ENCODE data around the gene MASP2.

Gene MASP2

GRCh38 chr1:11042065-11042464, 5.0 kb downstream of the MASP2 start:
- no peak for TF ChIP-seq MAX (IDR thresholded peaks at IDR 0.05)
- no peak for TF ChIP-seq YY1 (IDR thresholded peaks at IDR 0.05; ENCODE audit: low read depth)
- no peak for TF ChIP-seq TEAD4 (IDR thresholded peaks at IDR 0.05)
- no peak for TF ChIP-seq CREB1 (IDR thresholded peaks at IDR 0.05; ENCODE audit: low read depth)
- no peak for TF ChIP-seq RAD21 (IDR thresholded peaks at IDR 0.05; ENCODE audit: low read depth)
- TF ChIP-seq REST (IDR thresholded peaks at IDR 0.05; ENCODE audit: low read depth) = no peak
- no peak for TF ChIP-seq NFIC (IDR thresholded peaks at IDR 0.05)
- TF ChIP-seq EP300 (IDR thresholded peaks at IDR 0.05; ENCODE audit: borderline replicate concordance) = no peak

GRCh38 chr1:11041048-11041447, 6.0 kb downstream of the MASP2 start:
- no peak for TF ChIP-seq EGR1 (IDR thresholded peaks at IDR 0.05)
- no peak for TF ChIP-seq REST (IDR thresholded peaks at IDR 0.05; ENCODE audit: low read depth)
- no peak for TF ChIP-seq TEAD4 (IDR thresholded peaks at IDR 0.05)
- no peak for TF ChIP-seq TAF1 (IDR thresholded peaks at IDR 0.05; ENCODE audit: low read depth)
- TF ChIP-seq NFIC (IDR thresholded peaks at IDR 0.05) = no peak
- TF ChIP-seq FOXM1 (IDR thresholded peaks at IDR 0.05; ENCODE audit: borderline replicate concordance, low read depth) = no peak
- TF ChIP-seq CEBPB (IDR thresholded peaks at IDR 0.05) = no peak
- no peak for TF ChIP-seq ZBTB7A (IDR thresholded peaks at IDR 0.05; ENCODE audit: low read depth)
- no peak for TF ChIP-seq CREB1 (IDR thresholded peaks at IDR 0.05; ENCODE audit: low read depth)
- no peak for TF ChIP-seq RAD21 (IDR thresholded peaks at IDR 0.05; ENCODE audit: low read depth)
- no peak for TF ChIP-seq YY1 (IDR thresholded peaks at IDR 0.05; ENCODE audit: low read depth)

GRCh38 chr1:11039351-11040104, 7.5 kb downstream of the MASP2 start:
- no peak for TF ChIP-seq EGR1 (IDR thresholded peaks at IDR 0.05)
- TF ChIP-seq NFIC (IDR thresholded peaks at IDR 0.05) = no peak
- no peak for TF ChIP-seq REST (IDR thresholded peaks at IDR 0.05; ENCODE audit: low read depth)
- no peak for TF ChIP-seq TAF1 (IDR thresholded peaks at IDR 0.05; ENCODE audit: low read depth)
- TF ChIP-seq RAD21 (IDR thresholded peaks at IDR 0.05; ENCODE audit: low read depth) = no peak
- TF ChIP-seq YY1 (IDR thresholded peaks at IDR 0.05; ENCODE audit: low read depth) = no peak
- no peak for TF ChIP-seq EP300 (IDR thresholded peaks at IDR 0.05; ENCODE audit: borderline replicate concordance)

- TF ChIP-seq RAD21 (IDR thresholded peaks at IDR 0.05; ENCODE audit: low read depth) (peak; percentile 99), ZBTB7A (IDR thresholded peaks at IDR 0.05; ENCODE audit: low read depth) (no peak), TAF1 (IDR thresholded peaks at IDR 0.05; ENCODE audit: low read depth) (no peak)
These were observed 9.3 kb downstream of the MASP2 start for GRCh38 chr1:11037740-11038182.

GRCh38 chr1:11031624-11032262, 15.3 kb downstream of the MASP2 start:
- no peak for TF ChIP-seq FOXM1 (IDR thresholded peaks at IDR 0.05; ENCODE audit: borderline replicate concordance, low read depth)
- no peak for TF ChIP-seq CEBPB (IDR thresholded peaks at IDR 0.05)
- no peak for TF ChIP-seq TCF12 (IDR thresholded peaks at IDR 0.05; ENCODE audit: low read depth)
- TF ChIP-seq REST (IDR thresholded peaks at IDR 0.05; ENCODE audit: low read depth) = no peak

All from Ishikawa (cell line).